Measurements from ENCODE around the gene MAEL.
"Not testable (repeated sequence)": the region's sequence is repeated elsewhere in the genome, so short reads cannot be mapped to it uniquely, and the experiment has no call there.

Gene MAEL

DNA sequence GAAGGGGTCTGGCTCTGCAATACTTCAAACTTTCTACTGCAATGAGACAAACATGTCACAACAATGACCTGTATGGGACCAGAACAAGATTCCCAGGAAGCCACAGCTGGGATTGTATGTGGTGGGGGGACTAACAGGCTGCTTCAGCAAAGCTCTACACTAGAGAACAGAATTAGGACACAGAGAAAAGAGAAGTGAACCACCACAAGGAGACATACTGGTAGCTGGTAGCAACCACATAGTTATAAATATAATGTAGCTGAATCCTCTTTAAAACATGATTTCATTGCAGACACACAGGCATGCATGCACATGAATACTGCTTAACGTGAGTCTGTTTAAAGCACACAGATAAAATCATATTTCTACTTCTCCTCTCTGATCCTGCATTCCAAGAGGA, 10.3 kb upstream of the MAEL start:
- DNase-seq = no peak

DNA sequence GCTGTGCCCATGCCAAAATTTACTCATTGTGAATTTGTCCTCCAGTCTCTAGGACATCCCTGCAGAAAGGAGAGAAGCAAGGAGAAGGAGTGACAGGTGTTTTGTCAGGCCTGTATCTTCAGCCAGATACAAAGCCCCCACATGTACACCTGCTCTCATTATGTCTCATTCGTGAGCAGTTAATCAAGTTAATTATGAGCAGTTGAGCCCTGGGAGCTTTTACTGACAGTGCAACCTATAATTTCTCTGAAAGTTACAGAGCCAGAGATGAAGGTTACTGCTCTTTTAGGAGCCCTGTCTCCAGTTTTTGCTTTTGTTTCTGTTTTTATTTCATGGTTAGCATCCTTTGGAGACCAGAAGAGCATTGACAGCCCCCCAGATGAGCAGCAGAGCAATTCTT, 8.7 kb upstream of the MAEL start:
- no peak for DNase-seq

DNA sequence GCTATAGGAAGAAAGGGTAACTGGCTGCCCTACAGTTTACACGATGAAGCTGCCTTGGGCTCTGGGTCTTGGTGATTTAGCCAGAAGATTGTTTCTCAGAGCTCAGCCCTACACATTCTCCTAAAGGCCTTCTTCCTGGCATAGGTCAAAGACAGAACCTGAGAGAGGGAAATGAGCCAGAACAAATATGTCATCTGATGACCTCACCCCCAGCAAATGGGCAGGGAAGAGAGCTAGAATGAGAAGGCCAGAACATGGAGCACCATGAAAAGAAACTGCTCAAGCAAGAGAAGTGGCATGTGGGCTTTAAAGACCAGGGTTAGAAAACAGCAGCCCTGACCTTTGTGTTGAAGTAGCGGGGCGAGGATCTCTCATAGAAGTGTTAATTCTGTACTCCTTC, 8.3 kb upstream of the MAEL start:
- no peak for DNase-seq

DNA sequence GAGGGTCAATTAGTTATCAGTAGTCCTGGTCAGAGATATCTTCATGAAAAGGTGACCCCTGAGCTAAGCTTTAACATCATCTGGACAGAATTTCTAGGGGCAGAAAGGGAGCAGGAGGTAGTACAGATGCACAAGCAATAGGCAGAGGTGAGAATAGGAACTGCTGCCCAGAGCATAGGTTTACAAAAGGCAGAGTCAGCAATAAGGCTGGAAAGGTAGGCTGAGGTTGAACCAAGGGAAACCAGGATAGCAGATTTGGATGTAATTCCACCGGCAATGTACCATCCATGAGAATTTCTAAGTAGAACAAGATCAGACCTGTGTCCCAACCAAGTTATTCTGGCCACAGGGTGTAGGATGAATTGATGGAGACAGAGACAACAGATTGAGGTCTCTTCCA, 7.5 kb upstream of the MAEL start:
- DNase-seq = no peak

DNA sequence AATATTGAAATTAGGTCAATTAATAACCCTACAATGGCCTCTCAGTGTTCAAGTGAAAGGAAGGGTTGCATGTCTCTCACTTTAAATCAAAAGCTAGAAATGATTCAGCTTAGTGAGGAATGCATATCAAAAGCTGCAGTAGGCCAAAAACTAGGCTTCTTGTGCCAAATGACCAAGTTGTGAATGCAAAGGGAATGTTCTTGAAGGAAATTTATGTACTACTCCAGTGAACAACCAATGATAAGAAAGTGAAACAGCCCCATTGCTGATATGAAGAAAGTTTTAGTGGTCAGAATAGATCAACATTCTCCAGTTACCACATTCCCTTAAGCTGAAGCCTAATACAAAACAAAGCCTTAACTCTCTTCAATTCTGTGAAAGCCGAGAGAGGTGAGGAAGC, 10.0 kb downstream of the MAEL start:
- DNase-seq = no peak

DNA sequence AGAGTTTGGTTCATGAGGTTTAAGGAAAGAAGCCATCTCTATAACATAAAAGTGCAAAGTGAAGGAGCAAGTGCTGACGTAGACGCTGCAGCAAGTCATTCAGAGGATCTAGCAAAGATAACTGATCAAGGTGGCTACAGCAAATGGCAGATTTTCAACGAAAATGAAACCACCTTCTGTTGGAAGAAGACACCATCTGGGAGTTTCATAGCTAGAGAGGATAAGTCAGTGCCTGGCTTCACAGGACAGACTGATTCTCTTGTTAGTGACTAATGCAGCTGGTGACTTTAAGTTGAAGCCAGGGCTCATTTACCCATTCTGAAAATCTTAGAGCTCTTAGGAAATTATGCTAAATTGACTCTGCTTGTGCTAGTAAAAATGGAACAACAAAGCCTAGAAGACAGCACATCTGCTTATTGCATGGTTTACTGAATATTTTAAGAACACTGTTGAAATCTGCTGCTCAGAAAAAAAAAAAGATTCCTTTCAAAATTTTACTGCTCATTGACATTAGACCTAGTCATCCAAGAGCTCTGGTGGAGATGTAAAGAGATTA, 10.5 kb downstream of the MAEL start:
- no peak for DNase-seq

DNA sequence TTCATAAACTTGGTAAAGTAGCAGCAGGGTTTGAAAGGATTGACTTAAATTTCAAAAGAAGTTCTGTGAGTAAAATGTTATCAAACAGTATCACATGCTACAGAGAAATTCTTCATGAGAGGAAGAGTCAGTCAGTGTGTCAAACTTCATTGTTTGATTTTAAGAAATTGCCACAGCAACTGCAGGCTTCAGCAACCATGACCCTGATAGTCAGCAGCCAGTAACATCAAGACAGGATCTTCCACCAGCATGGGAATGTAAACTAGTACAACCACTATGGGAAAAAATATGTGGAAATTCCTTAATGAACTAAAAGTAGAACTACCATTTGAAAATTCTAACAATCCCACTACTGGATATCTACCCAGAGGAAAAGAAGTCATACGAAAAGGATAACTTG, 11.5 kb downstream of the MAEL start:
- DNase-seq = no peak

DNA sequence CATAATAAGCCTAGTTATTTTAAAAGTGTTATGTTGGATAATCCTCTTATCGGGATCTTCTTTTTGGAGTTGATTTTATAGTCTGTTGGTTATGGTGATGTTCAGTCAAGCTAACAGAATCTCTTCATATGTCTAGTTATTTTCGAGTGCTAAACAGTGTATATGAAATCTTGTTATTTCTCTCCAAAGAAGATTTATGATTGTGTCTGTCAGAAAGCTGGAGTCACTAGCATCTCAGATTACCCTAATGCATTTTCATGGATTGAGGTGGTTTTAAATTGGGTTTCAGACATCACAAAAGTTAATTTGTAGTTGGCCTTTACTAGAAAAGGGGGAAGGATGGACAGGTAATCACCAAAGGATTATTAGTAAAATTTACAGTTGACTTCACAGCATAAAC, 13.3 kb downstream of the MAEL start:
- no peak for DNase-seq

DNA sequence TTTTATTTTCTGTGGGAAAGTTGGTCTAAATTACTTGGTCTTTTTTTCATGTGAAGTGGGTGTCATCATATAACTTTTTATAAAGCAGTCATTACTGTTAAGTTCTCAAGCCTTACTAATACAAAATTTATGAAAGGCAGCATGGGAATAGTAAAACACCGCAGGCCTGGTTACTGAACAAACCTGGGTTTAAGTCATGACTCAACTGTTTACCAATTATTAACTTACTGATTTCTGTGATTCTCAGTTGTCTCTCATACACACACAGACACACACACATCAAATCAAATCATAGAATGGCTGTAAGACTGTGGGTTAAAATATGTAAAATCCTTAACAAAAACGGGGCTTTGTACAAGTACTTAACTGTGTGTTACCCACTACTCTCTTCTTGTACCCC, 14.6 kb downstream of the MAEL start:
- DNase-seq = no peak

DNA sequence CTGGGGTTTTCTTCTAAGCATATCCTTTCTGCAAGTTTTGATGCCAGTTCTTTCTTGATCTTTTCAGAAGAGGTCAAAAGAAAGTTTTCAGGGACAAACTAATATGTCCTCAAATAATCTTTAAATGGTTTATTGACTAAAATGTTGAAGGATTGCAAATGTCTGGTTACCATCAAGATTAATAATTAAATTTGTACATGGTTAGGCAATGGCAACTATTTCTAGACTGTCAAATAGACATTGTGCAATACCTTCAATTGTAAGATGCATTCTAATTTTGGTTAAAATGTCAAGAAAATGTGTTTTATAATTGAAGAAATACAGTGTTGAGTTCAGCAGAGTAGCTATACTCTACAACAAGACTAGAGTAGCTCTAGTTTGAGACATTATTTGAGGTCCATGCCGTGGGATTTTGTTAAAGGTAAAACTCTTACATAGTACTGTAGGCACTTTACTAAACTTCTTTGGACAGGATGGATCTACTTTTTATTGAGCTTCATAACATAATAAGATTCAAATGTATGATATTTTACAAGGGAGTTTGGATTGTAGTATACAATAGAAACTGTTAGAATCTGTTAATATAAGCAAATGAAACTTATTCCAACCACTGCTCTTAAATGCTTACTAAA, 22.6 kb downstream of the MAEL start:
- DNase-seq = no peak

DNA sequence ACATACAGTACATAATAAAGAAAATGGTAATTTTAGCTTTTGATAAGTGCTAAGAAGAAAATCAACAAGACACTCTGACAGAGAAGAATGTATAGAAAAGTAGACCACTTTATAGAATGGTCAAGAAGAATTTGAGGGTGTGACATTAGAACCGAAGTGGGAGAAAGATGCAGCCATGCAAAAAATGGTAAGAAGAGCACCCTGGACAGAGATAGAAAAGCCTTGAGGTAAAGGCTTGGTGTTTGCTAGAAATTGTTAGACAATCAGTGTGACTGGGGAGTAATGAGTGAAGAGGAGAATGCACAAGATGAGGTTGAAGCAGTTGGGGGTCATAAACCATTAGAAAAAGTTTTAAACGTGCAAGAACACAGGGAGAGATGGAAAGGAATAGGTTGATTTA, 23.5 kb downstream of the MAEL start:
- no peak for DNase-seq

DNA sequence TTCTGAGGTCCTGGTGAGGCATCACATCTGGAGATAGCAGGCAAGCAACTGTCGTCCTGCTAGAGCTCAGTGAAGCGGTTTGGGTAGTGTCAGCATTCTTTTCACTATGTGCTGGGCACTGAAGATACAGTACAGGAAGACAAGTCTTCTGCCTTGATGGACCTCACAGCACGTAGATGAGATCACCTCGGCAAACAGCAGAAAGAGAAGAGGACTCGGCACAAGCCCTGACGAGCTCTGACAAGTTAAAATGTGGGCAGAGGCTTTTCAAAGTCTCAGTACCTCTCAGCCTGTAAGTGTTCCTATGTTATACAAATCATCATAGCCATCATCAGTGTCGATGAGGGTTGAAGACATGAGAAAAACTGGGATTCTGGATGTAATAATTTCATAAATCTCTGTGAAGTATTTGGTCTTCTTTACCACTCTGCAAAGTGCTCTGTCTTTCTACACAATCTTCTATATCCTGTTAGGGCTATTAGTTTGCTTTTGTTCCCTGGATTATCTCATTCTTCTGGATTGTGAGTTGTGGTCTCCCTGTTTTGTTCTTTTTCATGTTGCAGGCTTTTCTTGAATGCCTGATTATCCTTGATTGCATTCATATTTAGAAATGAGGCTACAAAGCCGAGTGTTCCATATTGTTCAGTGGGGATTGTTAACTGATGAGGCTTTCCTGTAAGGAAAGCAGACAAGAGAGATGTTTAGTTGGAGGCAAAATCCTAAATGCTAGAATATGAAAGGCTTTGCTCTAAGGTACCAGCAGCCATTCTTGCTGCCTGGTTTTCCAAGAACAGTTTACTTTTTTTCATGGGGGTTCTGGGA, 24.2 kb downstream of the MAEL start:
- no peak for DNase-seq

DNA sequence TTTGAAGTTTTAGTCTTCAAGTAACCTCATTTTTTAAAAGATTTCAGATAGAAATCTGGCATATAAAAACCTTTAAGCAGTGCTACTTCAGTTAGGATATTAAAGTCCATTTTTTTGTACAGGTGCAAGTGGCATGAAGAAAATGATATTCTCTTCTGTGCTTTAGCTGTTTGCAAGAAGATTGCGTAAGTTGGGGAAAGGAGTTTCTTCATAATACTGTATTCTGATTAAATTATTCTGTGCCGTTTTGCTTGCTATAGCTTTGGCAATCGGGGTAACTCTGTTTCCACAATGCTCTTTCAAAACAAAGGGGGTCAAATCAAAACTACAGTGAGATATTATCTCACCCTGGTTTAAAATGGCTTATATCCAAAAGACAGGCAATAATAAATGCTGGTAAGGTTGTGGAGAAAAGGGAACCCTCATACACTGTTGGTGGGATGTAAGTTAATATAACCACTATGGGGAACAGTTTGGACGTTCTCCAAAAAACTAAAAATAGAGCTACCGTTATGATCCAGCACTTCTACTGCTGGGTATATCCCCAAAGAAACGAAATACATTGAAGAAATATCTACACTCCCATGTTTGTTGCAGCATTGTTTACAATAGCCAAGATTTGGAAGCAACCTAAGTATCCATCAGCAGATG, 27.1 kb downstream of the MAEL start:
- DNase-seq = no peak

DNA sequence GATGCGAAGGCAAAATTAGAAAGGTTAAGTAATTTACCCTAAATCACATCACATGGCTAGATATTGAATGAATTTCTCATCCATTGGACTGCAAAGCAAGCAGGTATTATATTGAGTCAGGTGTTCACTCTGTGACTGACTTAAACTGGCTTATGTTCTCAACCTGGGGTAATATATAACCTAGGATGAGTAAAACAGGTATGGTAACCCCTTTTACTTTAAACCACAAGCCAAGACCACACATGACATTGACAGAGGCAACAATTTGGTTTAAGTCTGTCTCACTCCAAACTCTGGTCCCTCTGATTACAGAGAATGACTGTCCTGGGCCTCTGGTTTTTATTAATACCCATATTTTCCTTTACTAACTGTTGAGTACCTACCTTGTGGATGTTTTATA, 33.3 kb downstream of the MAEL start:
- DNase-seq = no peak

DNA sequence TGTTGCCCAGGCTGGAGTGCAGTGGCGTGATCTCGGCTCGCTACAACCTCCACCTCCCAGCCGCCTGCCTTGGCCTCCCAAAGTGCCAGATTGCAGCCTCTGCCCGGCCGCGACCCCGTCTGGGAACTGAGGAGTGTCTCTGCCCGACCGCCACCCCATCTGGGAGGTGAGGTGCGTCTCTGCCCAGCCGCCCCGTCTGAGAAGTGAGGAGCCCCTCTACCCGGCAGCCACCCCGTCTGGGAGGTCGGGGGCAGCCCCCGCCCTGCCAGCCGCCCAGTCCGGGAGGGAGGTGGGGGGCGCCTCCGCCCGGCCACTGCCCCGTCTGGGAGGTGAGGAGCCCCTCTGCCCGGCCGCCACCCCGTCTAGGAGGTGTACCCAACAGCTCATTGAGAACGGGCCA, 40.5 kb downstream of the MAEL start:
- not testable (repeated sequence) for DNase-seq

DNA sequence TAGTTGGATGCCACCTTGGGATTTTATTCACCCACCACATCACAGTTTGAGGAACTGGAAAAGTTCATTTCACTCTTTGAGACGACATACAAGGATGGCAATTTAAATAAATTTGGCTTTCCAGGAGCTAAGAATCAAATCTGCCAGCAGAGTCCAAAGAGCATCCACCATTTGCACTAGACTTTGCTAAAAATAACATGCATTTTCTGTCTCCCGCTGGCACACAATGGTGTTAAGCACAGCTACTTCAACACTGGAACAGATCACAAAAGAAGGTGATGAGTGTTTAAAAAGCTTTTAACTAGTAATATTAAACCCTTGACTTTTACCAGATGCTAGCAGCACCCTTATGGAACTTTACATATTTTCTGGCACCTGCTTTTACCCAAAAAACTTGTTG, 44.6 kb downstream of the MAEL start:
- DNase-seq = no peak

DNA sequence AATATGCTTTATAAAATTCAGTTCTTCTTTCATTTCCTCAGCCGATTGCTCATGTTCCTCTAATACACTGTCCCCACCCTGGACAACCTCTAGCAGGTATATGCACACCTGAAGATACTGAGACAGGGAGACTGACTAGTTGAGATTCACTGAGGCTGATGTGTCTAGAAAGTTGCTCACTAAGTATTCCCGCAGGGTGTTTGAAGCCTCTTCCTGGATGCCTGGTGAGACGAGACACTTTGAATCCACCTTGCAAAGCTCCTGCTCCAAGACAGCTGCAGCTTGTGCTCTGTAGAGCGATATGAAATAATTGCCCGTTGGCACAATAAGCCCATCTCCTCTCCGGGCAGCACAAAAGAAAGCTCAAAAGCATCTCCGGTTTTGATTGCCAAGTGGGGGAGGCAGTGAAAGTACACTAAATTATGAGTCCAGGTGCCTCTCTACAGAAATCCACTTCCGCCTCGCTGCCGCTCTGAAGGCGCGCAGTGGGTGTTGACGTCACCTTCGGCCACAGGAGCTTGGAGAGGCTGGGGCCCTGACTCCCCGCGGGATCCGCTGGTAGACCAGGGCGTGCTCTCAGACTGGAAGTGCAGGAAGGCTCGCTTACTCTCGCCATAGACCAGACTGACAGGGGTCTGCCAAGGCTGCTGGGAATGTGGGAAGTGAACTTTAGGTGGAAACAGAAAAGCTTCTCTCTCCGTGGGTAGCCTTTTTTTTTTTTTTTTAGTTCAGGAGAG, 54.8 kb downstream of the MAEL start:
- DNase-seq = peak; percentile 71

DNA sequence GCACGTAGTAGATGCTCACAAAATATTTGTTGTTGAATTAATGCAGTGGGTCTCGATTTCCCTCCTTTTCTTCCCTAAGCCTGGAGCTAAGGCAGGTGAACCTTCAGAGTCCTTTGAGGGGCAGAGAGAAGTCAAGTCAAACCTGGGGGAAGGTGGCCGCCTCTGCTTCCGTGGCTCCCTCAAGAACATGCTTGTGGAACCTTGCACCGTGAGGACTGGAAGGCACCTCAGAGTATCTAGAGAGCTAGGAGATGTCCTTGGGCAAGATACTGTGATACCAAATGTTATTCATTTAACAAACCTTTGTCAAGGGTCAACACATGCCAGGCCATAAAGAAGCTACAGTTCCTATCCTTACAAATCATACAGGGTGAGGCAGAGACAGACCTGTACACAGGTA, 62.8 kb downstream of the MAEL start:
- no peak for DNase-seq

DNA sequence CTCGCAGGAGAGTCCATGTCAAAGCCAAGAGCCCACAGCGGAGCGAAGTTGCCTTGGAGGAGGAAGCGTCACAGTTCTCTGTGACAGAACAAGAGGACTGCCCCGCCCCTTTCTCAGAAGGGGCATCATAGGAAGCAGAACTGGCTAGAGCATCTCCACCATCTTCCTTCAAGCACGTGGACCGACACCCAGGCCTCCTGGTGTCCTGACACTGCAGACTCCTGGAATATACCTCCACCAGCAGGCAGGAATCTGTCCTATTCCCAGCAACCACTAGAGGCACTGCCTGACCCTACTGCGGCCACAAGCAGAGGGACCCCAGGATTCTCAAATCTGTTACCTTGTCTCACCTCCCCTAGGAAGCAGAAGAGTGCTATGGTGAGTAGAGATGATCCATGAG, 63.3 kb downstream of the MAEL start:
- DNase-seq = no peak

DNA sequence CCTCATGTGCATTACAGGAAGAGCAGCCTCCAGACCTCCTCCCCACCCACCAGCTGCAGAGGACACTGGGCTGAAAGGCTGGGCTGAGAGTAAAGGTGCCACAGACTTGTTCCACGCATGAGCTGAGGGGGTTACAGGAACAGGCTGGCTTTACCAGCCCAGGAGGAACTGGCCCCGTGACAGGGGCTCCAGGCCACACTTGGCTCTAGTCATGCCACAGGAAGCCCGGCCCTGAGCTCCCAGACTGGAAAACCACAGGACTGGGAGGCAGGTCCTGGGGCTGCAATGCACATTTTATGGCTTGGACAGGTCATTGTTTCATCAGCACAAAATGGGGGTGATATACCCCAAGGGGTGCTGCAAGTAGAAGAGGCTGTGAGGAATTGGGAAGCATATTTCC, 65.5 kb downstream of the MAEL start:
- no peak for DNase-seq

DNA sequence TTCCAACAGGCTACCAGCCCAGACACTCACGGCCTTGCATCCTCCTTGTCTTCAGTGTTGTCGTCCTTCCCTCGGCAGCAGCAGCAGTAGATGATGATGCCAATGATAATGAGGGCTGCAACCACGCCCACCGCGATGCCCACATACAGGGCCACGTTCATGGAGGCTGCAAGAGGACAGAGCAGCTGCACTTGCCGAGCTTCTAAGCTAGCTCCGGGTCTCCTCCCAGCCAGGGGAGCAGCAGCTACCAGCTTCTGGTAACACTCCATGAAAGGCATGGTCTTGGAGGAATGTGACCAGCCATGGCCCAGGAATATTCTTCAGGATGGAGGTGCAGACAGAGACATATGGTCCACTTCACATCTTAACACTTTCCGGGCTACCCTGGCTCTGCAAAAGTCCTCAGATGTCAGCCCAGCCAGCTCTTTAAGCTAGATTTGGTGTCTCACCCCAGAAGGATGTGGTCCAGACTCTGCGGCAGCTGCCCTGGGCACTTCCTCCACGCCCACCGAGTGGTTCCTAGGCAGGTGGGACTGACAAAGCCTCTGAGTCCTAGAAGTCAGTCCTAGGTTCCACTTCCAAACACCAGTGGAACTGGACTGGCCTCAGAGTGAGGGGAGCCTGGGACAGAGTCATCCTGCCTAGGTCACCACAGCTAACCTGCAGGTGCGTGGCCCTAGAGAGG, 66.0 kb downstream of the MAEL start:
- no peak for DNase-seq

DNA sequence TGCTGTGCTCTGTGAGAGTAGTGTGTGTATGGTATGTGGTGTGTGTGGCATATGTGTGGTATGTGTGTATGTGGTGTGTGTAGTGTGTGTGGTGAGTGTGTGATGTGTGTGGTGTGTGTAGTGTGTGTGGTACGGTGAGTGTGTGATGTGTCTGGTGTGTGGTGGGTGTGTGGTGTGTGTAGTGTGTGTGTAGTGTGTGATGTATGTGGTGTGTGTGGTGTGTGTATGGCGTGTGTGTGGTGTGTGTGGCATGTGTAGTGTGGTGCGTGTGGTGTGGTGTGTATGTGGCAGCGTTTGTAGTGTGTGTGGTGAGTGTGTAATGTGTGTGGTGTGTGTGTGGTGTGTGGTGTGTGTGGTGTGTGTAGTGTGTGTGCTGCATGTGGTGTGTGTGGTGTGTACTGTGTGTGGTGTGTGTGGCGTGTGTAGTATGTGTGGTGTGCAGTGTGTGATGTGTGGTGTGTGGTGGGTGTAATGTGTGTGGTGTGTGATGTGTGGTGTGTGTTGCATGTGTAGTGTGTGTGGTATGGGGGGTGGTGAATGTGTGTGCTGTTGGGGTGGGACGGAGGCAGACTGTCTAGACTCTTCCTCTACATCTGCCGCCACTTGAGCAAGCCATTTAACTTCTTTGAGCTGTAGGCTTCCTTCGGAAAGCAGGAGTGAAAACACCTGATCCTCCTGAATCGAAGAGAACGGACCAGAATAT, 67.6 kb downstream of the MAEL start:
- DNase-seq = no peak

Measured in left hindlimb (tissue), 1 donor.